PFSK-1 (cell line): ENCODE measurements around the gene PDGFRB.

ENCODE experiments used
- FOXP2 ChIP-seq: optimal IDR thresholded peaks from 2 replicates; pipeline ENCODE3; 2011; ENCODE audit warnings: borderline replicate concordance, control low read depth, inconsistent platforms; ENCODE audit not compliant: insufficient read depth; ENCODE audit errors: extremely low read length, extremely low read depth
- POLR2AphosphoS5 ChIP-seq: IDR thresholded peaks from 2 replicates; pipeline ENCODE4 v1.6.1; 2012; ENCODE audit warnings: low read depth, mild to moderate bottlenecking, control low read depth, low read length, moderate library complexity
- SIN3A ChIP-seq: IDR thresholded peaks from 2 replicates; pipeline ENCODE4 v1.6.1; 2012; ENCODE audit warnings: mild to moderate bottlenecking, low read length, moderate library complexity, borderline replicate concordance; ENCODE audit not compliant: insufficient read depth
- TAF1 ChIP-seq: IDR thresholded peaks from 2 replicates; pipeline ENCODE4 v1.6.1; 2012; ENCODE audit warnings: low read length, control low read depth, borderline replicate concordance; ENCODE audit not compliant: insufficient read depth
- TF ChIP-seq, protein P1 (sequence below), 2 experiments: IDR thresholded peaks; 2 replicates each; pipeline versions ENCODE4 v1.6.1 to v1.8.0; 2011 to 2012; ENCODE audit warnings: low read depth in 2 of 2, low read length in 2 of 2, control low read depth in 1 of 2, inconsistent platforms in 1 of 2, mild to moderate bottlenecking in 1 of 2, moderate library complexity in 1 of 2; ENCODE audit not compliant: insufficient read depth in 1 of 2

Gene PDGFRB

DNA sequence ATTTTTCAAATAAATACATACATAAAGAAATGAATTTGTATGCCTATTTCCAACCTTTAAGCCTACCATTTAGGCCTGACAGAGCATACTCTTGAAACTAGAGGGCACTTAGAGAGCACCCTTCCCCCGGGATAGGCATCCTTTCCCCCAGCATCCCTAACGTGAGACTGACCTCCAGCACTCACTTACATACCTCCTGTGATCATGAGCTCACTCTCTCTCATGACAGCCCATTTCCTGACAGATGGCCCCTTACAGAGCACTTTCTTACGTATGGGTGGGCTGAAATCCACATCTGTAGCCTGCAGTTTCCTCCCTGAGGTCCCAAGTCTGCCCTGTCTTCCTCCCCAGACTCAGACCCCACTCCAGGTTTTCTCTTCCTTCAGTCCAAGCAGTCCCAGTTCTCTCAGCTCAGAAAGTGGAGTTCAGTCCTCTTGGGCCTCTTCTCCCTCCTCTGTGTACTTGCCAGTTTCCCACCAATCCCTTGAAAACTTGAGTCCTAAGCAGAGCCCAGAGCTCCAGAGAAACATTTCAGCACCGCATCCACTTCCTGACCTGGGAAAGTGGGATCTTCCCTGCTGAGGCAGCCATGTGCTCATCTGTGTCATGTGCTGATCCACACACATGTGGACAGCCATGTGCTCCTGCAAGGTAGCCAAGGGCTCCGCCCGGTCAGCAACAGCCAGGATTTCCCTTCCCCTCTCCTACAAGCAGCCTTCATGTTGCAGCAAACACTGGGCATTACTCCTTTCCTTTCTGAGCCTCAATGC is 8.8 kb upstream of the PDGFRB start:
- TF ChIP-seq POLR2AphosphoS5 (no peak), SIN3A (no peak), FOXP2 (no peak), TAF1 (no peak)
- TF ChIP-seq, protein P1, sequence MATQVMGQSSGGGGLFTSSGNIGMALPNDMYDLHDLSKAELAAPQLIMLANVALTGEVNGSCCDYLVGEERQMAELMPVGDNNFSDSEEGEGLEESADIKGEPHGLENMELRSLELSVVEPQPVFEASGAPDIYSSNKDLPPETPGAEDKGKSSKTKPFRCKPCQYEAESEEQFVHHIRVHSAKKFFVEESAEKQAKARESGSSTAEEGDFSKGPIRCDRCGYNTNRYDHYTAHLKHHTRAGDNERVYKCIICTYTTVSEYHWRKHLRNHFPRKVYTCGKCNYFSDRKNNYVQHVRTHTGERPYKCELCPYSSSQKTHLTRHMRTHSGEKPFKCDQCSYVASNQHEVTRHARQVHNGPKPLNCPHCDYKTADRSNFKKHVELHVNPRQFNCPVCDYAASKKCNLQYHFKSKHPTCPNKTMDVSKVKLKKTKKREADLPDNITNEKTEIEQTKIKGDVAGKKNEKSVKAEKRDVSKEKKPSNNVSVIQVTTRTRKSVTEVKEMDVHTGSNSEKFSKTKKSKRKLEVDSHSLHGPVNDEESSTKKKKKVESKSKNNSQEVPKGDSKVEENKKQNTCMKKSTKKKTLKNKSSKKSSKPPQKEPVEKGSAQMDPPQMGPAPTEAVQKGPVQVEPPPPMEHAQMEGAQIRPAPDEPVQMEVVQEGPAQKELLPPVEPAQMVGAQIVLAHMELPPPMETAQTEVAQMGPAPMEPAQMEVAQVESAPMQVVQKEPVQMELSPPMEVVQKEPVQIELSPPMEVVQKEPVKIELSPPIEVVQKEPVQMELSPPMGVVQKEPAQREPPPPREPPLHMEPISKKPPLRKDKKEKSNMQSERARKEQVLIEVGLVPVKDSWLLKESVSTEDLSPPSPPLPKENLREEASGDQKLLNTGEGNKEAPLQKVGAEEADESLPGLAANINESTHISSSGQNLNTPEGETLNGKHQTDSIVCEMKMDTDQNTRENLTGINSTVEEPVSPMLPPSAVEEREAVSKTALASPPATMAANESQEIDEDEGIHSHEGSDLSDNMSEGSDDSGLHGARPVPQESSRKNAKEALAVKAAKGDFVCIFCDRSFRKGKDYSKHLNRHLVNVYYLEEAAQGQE (IDR thresholded peaks at IDR 0.05; ENCODE audit: insufficient read depth in 1 of 2, low read depth in 2 of 2, low read length in 2 of 2), result no peak

DNA sequence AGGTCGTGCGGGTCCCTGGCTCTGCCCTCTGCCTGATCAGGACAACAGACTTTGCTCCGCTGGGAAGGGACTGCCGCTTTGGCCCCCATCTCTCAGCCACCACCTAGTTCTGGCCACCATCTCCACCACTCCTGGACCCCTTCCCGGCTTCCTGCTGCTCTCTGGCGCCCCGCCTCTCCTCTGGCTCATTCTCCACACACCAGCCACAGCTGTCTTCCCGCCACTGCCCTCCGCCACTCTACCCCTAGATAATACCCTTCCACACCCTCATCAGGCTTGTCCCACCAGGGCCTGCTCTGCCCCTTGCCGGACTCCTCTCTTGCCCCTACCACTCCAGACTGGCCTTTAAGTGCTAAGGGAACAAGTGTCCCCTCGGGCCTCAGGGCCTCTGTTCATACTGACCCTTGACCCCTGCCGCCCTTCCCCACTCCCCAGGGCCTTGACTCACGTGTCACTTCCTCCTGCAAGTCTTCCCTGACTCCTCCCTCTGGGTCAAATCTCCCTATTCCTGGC is 8.0 kb upstream of the PDGFRB start:
- TF ChIP-seq TAF1 (no peak), SIN3A (no peak), FOXP2 (no peak), POLR2AphosphoS5 (no peak)
- TF ChIP-seq, protein P1 (IDR thresholded peaks at IDR 0.05; ENCODE audit: insufficient read depth in 1 of 2, low read depth in 2 of 2, low read length in 2 of 2), result no peak

DNA sequence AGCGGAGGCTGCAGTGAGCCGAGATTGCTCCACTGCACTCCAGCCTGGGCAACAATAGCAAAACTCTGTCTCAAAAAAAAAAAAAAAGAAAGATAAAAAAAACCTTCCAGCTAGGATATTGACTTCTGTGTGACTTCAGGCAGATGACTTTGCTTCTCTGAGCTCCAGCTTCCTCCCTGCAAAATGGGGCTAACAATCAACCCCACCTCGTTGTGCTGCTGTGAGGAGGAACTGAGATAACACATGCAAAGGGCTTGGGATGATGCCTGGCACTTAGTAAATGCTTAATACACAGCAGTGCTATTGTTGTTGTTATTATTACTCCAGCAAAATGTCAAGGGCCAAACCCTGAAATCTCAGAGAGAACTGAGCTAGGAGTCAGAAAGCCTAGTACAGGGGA is 7.4 kb upstream of the PDGFRB start:
- TF ChIP-seq SIN3A (no peak), FOXP2 (no peak), TAF1 (no peak), POLR2AphosphoS5 (no peak)
- TF ChIP-seq, protein P1 (IDR thresholded peaks at IDR 0.05; ENCODE audit: insufficient read depth in 1 of 2, low read depth in 2 of 2, low read length in 2 of 2), result no peak

DNA sequence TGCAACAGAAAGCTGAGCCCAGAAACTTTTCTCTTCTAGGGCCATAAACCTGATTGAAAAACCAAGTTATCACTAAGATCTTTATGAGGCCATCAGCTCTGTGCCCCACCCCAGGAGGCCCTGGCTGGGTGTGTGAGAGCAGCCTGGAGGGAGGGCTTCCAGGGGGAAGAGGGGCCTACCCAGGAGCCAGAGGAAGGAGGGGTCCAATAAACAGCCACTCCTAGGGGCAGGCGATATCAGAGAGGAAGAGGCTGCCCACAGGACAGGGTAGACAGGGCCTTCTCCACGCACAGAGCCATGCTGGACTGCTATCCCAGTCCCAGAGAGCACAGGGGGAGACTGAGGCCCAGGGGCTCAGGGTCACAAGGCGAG is 6.5 kb upstream of the PDGFRB start:
- TF ChIP-seq SIN3A (no peak), POLR2AphosphoS5 (no peak), FOXP2 (no peak), TAF1 (no peak)
- TF ChIP-seq, protein P1 (IDR thresholded peaks at IDR 0.05; ENCODE audit: insufficient read depth in 1 of 2, low read depth in 2 of 2, low read length in 2 of 2), result no peak
